OCI-LY7 (cell line): ENCODE data around the gene FAM111A. TPM values are rescaled to one million over a fixed set of nuclear protein-coding genes. Genes with fewer than 3 reads are reported as not detected.
"Not testable (repeated sequence)": the region's sequence is repeated elsewhere in the genome, so short reads cannot be mapped to it uniquely, and the experiment has no call there.

Experiments used
- BruUV-seq: library from RNA; stranded (reverse); fragments of 400-500 nt; replicated peaks from 2 replicates; lab custom pipeline; 2021; lab: Mats Ljungman, UMichigan
- CTCF ChIA-PET: fragments of 300-600 bp; sonication (Branson Sonifier 250); formaldehyde crosslinking; loops from one replicate; lab custom pipeline; 2022; ENCODE audit warnings: antibody characterized with exemption; ENCODE audit not compliant: unreplicated experiment; lab: Charles Lee
- POLR2A ChIA-PET: fragments of 300-600 bp; sonication (Branson Sonifier 250); formaldehyde crosslinking; loops from one replicate; lab custom pipeline; 2022; ENCODE audit warnings: antibody characterized with exemption; lab: Charles Lee
- DNase-seq: peaks from one replicate; pipeline ENCODE4 v3.0.0-alpha.2; 2015; ENCODE audit warnings: low spot score
- H2AFZ ChIP-seq: fragments of 200-600 bp; sonication (generic), shearing (Covaris generic); 2 replicates; pipeline ENCODE4 v1.6.1; 2014; ENCODE audit warnings: mild to moderate bottlenecking, antibody characterized with exemption, low read length, moderate library complexity
- H3K27ac ChIP-seq: fragments of 200-600 bp; sonication (generic); 2 replicates; pipeline ENCODE4 v1.5.1; 2014; ENCODE audit warnings: mixed run types, low read depth, mild to moderate bottlenecking, moderate library complexity, low read length, inconsistent platforms; ENCODE audit not compliant: poor library complexity, severe bottlenecking
- H3K36me3 ChIP-seq: fragments of 200-600 bp; sonication (generic); 2 replicates; pipeline ENCODE4 v1.6.1; 2014; ENCODE audit warnings: mild to moderate bottlenecking, antibody characterized with exemption, low read length, moderate library complexity, mixed read lengths; ENCODE audit not compliant: insufficient read depth
- H3K4me1 ChIP-seq: fragments of 200-600 bp; sonication (generic); 2 replicates; pipeline ENCODE4 v1.5.1; 2014; ENCODE audit warnings: mild to moderate bottlenecking, low read length; ENCODE audit not compliant: insufficient read depth, poor library complexity, severe bottlenecking
- H3K4me2 ChIP-seq: fragments of 200-600 bp; sonication (generic); 2 replicates; pipeline ENCODE4 v1.6.1; 2014; ENCODE audit warnings: mild to moderate bottlenecking, low read length
- H3K4me3 ChIP-seq: fragments of 200-600 bp; sonication (generic); 2 replicates; pipeline ENCODE4 v1.5.1; 2014; ENCODE audit warnings: mild to moderate bottlenecking, low read depth, low read length; ENCODE audit not compliant: poor library complexity, severe bottlenecking
- H3K79me2 ChIP-seq: fragments of 200-600 bp; sonication (generic); 2 replicates; pipeline ENCODE4 v1.6.1; 2016; ENCODE audit warnings: low read depth, mild to moderate bottlenecking, low read length, moderate library complexity, mixed read lengths; ENCODE audit not compliant: insufficient read depth
- H3K9me2 ChIP-seq: fragments of 200-600 bp; sonication (generic); 2 replicates; pipeline ENCODE4 v1.6.1; 2016; ENCODE audit warnings: mild to moderate bottlenecking, low read length, mixed read lengths; ENCODE audit not compliant: insufficient read depth
- H3K9me3 ChIP-seq: fragments of 200-600 bp; sonication (generic); 2 replicates; pipeline ENCODE4 v1.6.1; 2014; ENCODE audit warnings: mild to moderate bottlenecking, mixed run types, low read length, mixed read lengths
- H4K20me1 ChIP-seq: fragments of 200-600 bp; sonication (generic); 2 replicates; pipeline ENCODE4 v1.6.1; 2014; ENCODE audit warnings: mild to moderate bottlenecking, antibody characterized with exemption, low read length, moderate library complexity, mixed read lengths; ENCODE audit not compliant: insufficient read depth
- CTCF ChIP-seq: fragments of 200-600 bp; sonication (generic); conservative IDR thresholded peaks from 2 replicates; pipeline ENCODE4 v1.5.1; 2014; ENCODE audit warnings: mild to moderate bottlenecking, antibody characterized with exemption, low read length, moderate library complexity, mixed read lengths
- EZH2phosphoT487 ChIP-seq: fragments of 200-600 bp; sonication (generic); IDR thresholded peaks from 2 replicates; pipeline ENCODE4 v1.6.1; 2018; ENCODE audit warnings: low read depth, borderline replicate concordance, mild to moderate bottlenecking, mixed run types, antibody characterized with exemption, low read length, moderate library complexity, mixed read lengths
- intact Hi-C: fragments of 100-400 bp; cut with micrococcal nuclease; formaldehyde crosslinking; loops from one replicate; pipeline ENCODE4 v1.10.0; 2022; ENCODE audit not compliant: unreplicated experiment
- total RNA-seq, 2 experiments: library from RNA; depleted of rRNA in 1 of 2; stranded (reverse); fragments of >200 nt in 1 of 2; shearing (Covaris generic) in 1 of 2; gene quantifications; 2 replicates each; pipeline ENCODE4 v1.2.3, GENCODE V29; 2014 to 2022

Gene FAM111A
- total RNA-seq, 2 experiments from 2014 or later = 83.9 to 93.7 TPM

DNA sequence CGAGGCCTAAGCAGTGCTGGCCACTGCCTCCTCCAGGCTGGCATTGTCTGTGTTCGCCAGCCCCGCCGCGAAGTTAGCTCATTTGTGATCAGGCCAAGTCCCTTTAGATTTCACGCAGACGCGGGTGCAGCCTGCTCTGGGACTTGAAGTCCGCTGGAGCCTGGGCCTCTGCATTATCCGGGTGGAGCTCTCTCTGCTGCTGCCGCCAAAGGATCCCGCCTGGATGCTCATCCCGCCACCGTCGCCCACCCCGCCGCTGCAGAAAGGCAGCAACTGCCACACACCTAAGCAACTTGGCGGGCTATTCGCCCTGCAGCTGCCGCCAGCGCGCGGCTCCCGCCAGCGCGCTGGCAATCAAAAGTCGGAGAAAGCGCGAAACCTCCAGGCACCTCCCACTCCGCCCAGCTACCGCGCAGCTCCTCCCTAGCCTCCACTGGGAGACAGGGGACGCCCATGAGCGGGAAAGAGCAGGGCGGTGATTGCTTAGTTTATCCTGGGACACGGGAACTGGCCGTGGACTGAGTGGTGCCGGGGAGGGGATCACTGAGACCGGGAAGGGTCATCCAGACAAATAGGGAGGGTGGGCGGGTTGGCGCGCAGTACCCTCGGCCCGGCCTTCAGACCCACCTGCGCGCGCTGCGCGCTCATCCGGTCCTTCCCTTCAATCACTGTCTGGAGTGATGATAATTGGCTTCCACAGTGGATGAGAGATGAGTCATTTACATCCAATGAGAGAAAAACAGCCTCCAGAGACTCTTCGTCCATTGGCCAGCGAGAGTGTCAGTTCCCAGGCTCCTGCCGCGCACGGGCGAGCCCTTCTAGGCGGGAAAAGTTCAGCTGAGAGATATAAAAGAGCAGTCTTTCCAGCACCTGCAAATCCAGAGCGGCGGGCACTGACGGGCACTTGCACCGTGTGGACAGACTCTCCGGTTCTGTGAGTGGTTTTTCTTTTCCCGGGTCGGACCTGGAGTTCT lies 36.0 kb upstream of the FAM111A start, which contains the start of gene FAM111B:
FAM111B (plus strand) TSS at position 875 of the 974 bp plus-strand sequence. CDS start 2,389 bp downstream, outside the sequence.
- no TSS peak for BruUV-seq
- DNase-seq = peak; percentile 91
- H3K9me2 ChIP-seq = no peaks in the 10 kb centered on the region
- 0 out of 2 replicates have a peak, but pooled peaks cover 4% of the 10 kb centered on the region for H4K20me1 ChIP-seq
- peaks cover 34% of the 10 kb centered on the region for H3K36me3 ChIP-seq
- H3K9me3 ChIP-seq = no peaks in the 10 kb centered on the region; the same call in 1 of the 2 replicates
- ChIA-PET CTCF (interaction anchor here (1.1 kb wide), 2 partner anchors 9 to 38 kb away, joined by 3 read pairs; no protein-coding TSS in a partner anchor), POLR2A (interaction anchor here (0.8 to 2.0 kb wide), 15 partner anchors 9 to 48 kb away, joined by 3 to 6 read pairs (median 4); partner anchors contain the start of gene FAM111A)
- peak; percentile 35 for TF ChIP-seq CTCF
- no peak for TF ChIP-seq EZH2phosphoT487
- H3K79me2 ChIP-seq = peaks cover 63% of the 10 kb centered on the region; the same call in 1 of the 2 replicates
- peak within 1 kb of the TSS; percentile 79 for H2AFZ ChIP-seq
- peak within 1 kb of the TSS; percentile 70 for H3K27ac ChIP-seq
- H3K4me2 ChIP-seq = peak within 1 kb of the TSS; percentile 99
- H3K4me3 ChIP-seq = peak within 1 kb of the TSS; percentile 88
- H3K4me1 ChIP-seq = peaks cover 77% of the 10 kb centered on the region
- intact Hi-C loops = loop anchor here (1.0 to 2.0 kb wide), 3 partner anchors 36 to 528 kb away; partner anchors contain the start of gene FAM111A

DNA sequence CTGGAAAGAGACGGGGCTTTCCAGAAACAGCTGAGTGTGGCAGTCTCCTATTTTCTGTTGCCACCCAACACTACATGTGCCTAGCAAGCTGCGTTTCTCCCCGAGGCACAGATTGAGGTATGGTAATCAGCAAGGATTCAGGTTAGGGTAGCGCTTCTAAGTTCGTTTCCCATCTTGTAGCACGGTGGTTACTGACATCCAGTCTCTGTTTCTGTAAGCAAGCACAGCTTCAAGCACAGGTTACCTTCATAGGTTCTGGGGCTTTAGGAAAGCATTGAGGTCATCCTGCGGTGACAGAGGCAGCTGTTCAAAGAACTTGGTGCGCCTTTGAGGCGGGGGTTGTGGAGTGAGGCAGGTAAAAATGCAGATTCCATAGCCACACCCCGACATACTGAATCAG lies 34.9 kb upstream of the FAM111A start:
- H3K4me1 ChIP-seq = peaks cover 70% of the 10 kb centered on the region
- BruUV-seq, H3K9me2 ChIP-seq, H3K9me3 ChIP-seq, H4K20me1 ChIP-seq: not testable (repeated sequence)
- peak overlapping the region; percentile 62 for H3K27ac ChIP-seq
- peak; percentile 45 for DNase-seq
- peaks cover 62% of the 10 kb centered on the region; the same call in 1 of the 2 replicates for H3K79me2 ChIP-seq
- peak overlapping the region; percentile 88 for H3K4me3 ChIP-seq
- peak overlapping the region; percentile 79; the same call in 1 of the 2 replicates for H2AFZ ChIP-seq
- H3K36me3 ChIP-seq = peaks cover 45% of the 10 kb centered on the region
- intact Hi-C loops = loop anchor here (1.0 to 2.0 kb wide), 3 partner anchors 35 to 529 kb away; partner anchors contain the start of gene FAM111A
- H3K4me2 ChIP-seq = peak overlapping the region; percentile 99
- POLR2A ChIA-PET = interaction anchor here (0.6 to 2.0 kb wide), 12 partner anchors 10 to 532 kb away, joined by 3 to 6 read pairs (median 4); partner anchors contain the start of gene LPXN
- CTCF ChIA-PET = interaction anchor here (0.9 kb wide), 1 partner anchor 28 kb away, joined by 4 read pairs; no protein-coding TSS in a partner anchor

- no peak overlapping the region for H3K4me2 ChIP-seq
- H3K9me2 ChIP-seq = no peaks in the 10 kb centered on the region
- CTCF ChIA-PET = no interaction called here
- intact Hi-C loops = no loop called here
- no peak overlapping the region for H3K27ac ChIP-seq
- peaks cover 93% of the 10 kb centered on the region for H3K36me3 ChIP-seq
- no TSS peak for BruUV-seq
- H2AFZ ChIP-seq = no peak overlapping the region
- H4K20me1 ChIP-seq = 0 out of 2 replicates have a peak, but pooled peaks cover 4% of the 10 kb centered on the region
- H3K9me3 ChIP-seq = peaks cover 5% of the 10 kb centered on the region
- peaks cover 32% of the 10 kb centered on the region for H3K4me1 ChIP-seq
- no peak for DNase-seq
- TF ChIP-seq EZH2phosphoT487 (no peak), CTCF (no peak)
- POLR2A ChIA-PET = no interaction called here
- no peak overlapping the region for H3K4me3 ChIP-seq
- H3K79me2 ChIP-seq = peaks cover 39% of the 10 kb centered on the region; the same call in 1 of the 2 replicates
These were observed 30.2 kb upstream of the FAM111A start for GRCh38 chr11:59112494-59112893.
